ENCODE data around the gene TMEM273. TPM values are rescaled to one million over a fixed set of nuclear protein-coding genes. Genes with fewer than 3 reads are reported as not detected.

The TMEM273 gene
- total RNA-seq, 1 donor: not detected

GRCh38 chr10:49227406-49227805 lies 39.2 kb upstream of the TMEM273 start:
- DNase-seq (ENCODE audit: low read depth): no peak
- no peak overlapping the region for H3K4me3 ChIP-seq (ENCODE audit: low read depth, low read length)
- no peak for TF ChIP-seq CTCF (IDR thresholded peaks at IDR 0.05; ENCODE audit: insufficient read depth, low read depth, low read length)

GRCh38 chr10:49226594-49226993 lies 38.4 kb upstream of the TMEM273 start:
- H3K4me3 ChIP-seq (ENCODE audit: low read depth, low read length): no peak overlapping the region
- TF ChIP-seq CTCF (IDR thresholded peaks at IDR 0.05; ENCODE audit: insufficient read depth, low read depth, low read length): no peak
- no peak for DNase-seq (ENCODE audit: low read depth)

GRCh38 chr10:49225218-49225876 lies 37.2 kb upstream of the TMEM273 start:
- H3K4me3 ChIP-seq (ENCODE audit: low read depth, low read length): no peak overlapping the region
- no peak for TF ChIP-seq CTCF (IDR thresholded peaks at IDR 0.05; ENCODE audit: insufficient read depth, low read depth, low read length)
- DNase-seq (ENCODE audit: low read depth): no peak

GRCh38 chr10:49223205-49223604 lies 35.0 kb upstream of the TMEM273 start:
- TF ChIP-seq CTCF (IDR thresholded peaks at IDR 0.05; ENCODE audit: insufficient read depth, low read depth, low read length): no peak
- DNase-seq (ENCODE audit: low read depth): no peak
- no peak overlapping the region for H3K4me3 ChIP-seq (ENCODE audit: low read depth, low read length)

- no peak for DNase-seq (ENCODE audit: low read depth)
- H3K4me3 ChIP-seq (ENCODE audit: low read depth, low read length): no peak overlapping the region
- TF ChIP-seq CTCF (IDR thresholded peaks at IDR 0.05; ENCODE audit: insufficient read depth, low read depth, low read length): no peak
Observed at GRCh38 chr10:49222170-49222569, 34.0 kb upstream of the TMEM273 start.

GRCh38 chr10:49220679-49221078 lies 32.5 kb upstream of the TMEM273 start:
- TF ChIP-seq CTCF (IDR thresholded peaks at IDR 0.05; ENCODE audit: insufficient read depth, low read depth, low read length): no peak
- H3K4me3 ChIP-seq (ENCODE audit: low read depth, low read length): no peak overlapping the region
- no peak for DNase-seq (ENCODE audit: low read depth)

- no peak for TF ChIP-seq CTCF (IDR thresholded peaks at IDR 0.05; ENCODE audit: insufficient read depth, low read depth, low read length)
- peak; percentile 7 for DNase-seq (ENCODE audit: low read depth)
- H3K4me3 ChIP-seq (ENCODE audit: low read depth, low read length): no peak overlapping the region
Observed at GRCh38 chr10:49220031-49220430, 31.8 kb upstream of the TMEM273 start.

Measured in fibroblast of villous mesenchyme (primary cell).